Skeletal muscle satellite cell (primary cell): Measurements from ENCODE around the gene TMEM245.
"Not testable (repeated sequence)": the region's sequence is repeated elsewhere in the genome, so short reads cannot be mapped to it uniquely, and the experiment has no call there.

Experiments used
- H3K27me3 ChIP-seq: 2 replicates; pipeline ENCODE4 v1.7.0; 2013; ENCODE audit warnings: low read length; ENCODE audit not compliant: control insufficient read depth, insufficient read depth
- H3K36me3 ChIP-seq: 2 replicates; pipeline ENCODE4 v1.7.0; 2013; ENCODE audit warnings: mild to moderate bottlenecking, control low read depth, low read length; ENCODE audit not compliant: insufficient read depth
- H3K4me1 ChIP-seq: 2 replicates; pipeline ENCODE4 v1.7.0; 2013; ENCODE audit warnings: low read length; ENCODE audit not compliant: control insufficient read depth, insufficient read depth
- H3K4me2 ChIP-seq: 2 replicates; pipeline ENCODE4 v1.7.0; 2013; ENCODE audit warnings: mild to moderate bottlenecking, low read length
- H3K4me3 ChIP-seq: 2 replicates; pipeline ENCODE4 v1.7.0; 2013; ENCODE audit warnings: low read length
- H3K9ac ChIP-seq: 2 replicates; pipeline ENCODE4 v1.7.0; 2013; ENCODE audit warnings: mild to moderate bottlenecking, low read depth, low read length, moderate library complexity
- H3K9me3 ChIP-seq: replicated peaks from 2 replicates; pipeline ENCODE4 v1.7.0; 2013; ENCODE audit warnings: mild to moderate bottlenecking, control low read depth, low read length

TMEM245 gene

GRCh38 chr9:109129470-109130197, 9.9 kb upstream of the TMEM245 start:
- H3K4me2 ChIP-seq = no peak overlapping the region
- no peak overlapping the region for H3K9ac ChIP-seq
- H3K4me1 ChIP-seq = no peaks in the 10 kb centered on the region
- no peak overlapping the region for H3K4me3 ChIP-seq
- H3K27me3 ChIP-seq = no peaks in the 10 kb centered on the region
- no peaks in the 10 kb centered on the region for H3K9me3 ChIP-seq
- H3K36me3 ChIP-seq = no peaks in the 10 kb centered on the region

- H3K27me3 ChIP-seq, H3K4me3 ChIP-seq, H3K4me1 ChIP-seq, H3K9ac ChIP-seq, H3K4me2 ChIP-seq, H3K36me3 ChIP-seq, H3K9me3 ChIP-seq: not testable (repeated sequence)
Observed at GRCh38 chr9:109126671-109127070, 6.9 kb upstream of the TMEM245 start.

GRCh38 chr9:109124121-109124520, 4.4 kb upstream of the TMEM245 start:
- H3K27me3 ChIP-seq = no peaks in the 10 kb centered on the region
- peaks cover 5% of the 10 kb centered on the region for H3K4me1 ChIP-seq
- no peak overlapping the region for H3K9ac ChIP-seq
- H3K36me3 ChIP-seq = no peaks in the 10 kb centered on the region
- H3K4me3 ChIP-seq = no peak overlapping the region
- H3K4me2 ChIP-seq = no peak overlapping the region
- H3K9me3 ChIP-seq = no peaks in the 10 kb centered on the region

- peaks cover 11% of the 10 kb centered on the region for H3K4me1 ChIP-seq
- H3K27me3 ChIP-seq = no peaks in the 10 kb centered on the region
- no peak overlapping the region for H3K4me2 ChIP-seq
- no peak overlapping the region for H3K9ac ChIP-seq
- no peaks in the 10 kb centered on the region for H3K9me3 ChIP-seq
- no peaks in the 10 kb centered on the region for H3K36me3 ChIP-seq
- H3K4me3 ChIP-seq = no peak overlapping the region
Observed at GRCh38 chr9:109122726-109123621, 3.2 kb upstream of the TMEM245 start.

- Histone ChIP-seq H3K4me1 (peaks cover 21% of the 10 kb centered on the region), H3K27me3 (no peaks in the 10 kb centered on the region), H3K9me3 (no peaks in the 10 kb centered on the region), H3K36me3 (no peaks in the 10 kb centered on the region), H3K4me3 (no peak overlapping the region), H3K9ac (no peak overlapping the region), H3K4me2 (no peak overlapping the region)
Observed at GRCh38 chr9:109121232-109121796, 1.6 kb upstream of the TMEM245 start.

GRCh38 chr9:109120204-109120789, 550 bp upstream of the TMEM245 start:
- Histone ChIP-seq H3K4me3 (peak overlapping the region; percentile 43), H3K36me3 (no peaks in the 10 kb centered on the region), H3K4me1 (peaks cover 27% of the 10 kb centered on the region), H3K4me2 (peak overlapping the region; percentile 64), H3K9ac (peak overlapping the region; percentile 48), H3K9me3 (no peaks in the 10 kb centered on the region), H3K27me3 (no peaks in the 10 kb centered on the region)

GRCh38 chr9:109118808-109119438, 824 bp downstream of the TMEM245 start:
- H3K27me3 ChIP-seq = no peaks in the 10 kb centered on the region

GRCh38 chr9:109117856-109118807, 1.6 kb downstream of the TMEM245 start:
- Histone ChIP-seq H3K36me3 (no peaks in the 10 kb centered on the region), H3K4me3 (peak overlapping the region; percentile 99), H3K4me2 (peak overlapping the region; percentile 99), H3K9ac (peak overlapping the region; percentile 95), H3K27me3 (no peaks in the 10 kb centered on the region), H3K9me3 (no peaks in the 10 kb centered on the region), H3K4me1 (peaks cover 49% of the 10 kb centered on the region)

More at GRCh38 chr9:109118808-109119438, 824 bp downstream of the TMEM245 start:
- H3K36me3 ChIP-seq = no peaks in the 10 kb centered on the region
- H3K9me3 ChIP-seq = no peaks in the 10 kb centered on the region
- peak overlapping the region; percentile 99 for H3K4me2 ChIP-seq
- peaks cover 41% of the 10 kb centered on the region for H3K4me1 ChIP-seq
- H3K9ac ChIP-seq = peak overlapping the region; percentile 95
- peak overlapping the region; percentile 99 for H3K4me3 ChIP-seq

GRCh38 chr9:109115931-109116526, 3.7 kb downstream of the TMEM245 start:
- H3K4me2 ChIP-seq = no peak overlapping the region
- H3K4me1 ChIP-seq = peaks cover 59% of the 10 kb centered on the region
- H3K9ac ChIP-seq = no peak overlapping the region
- H3K36me3 ChIP-seq = no peaks in the 10 kb centered on the region
- H3K4me3 ChIP-seq = no peak overlapping the region
- H3K9me3 ChIP-seq = no peaks in the 10 kb centered on the region
- H3K27me3 ChIP-seq = no peaks in the 10 kb centered on the region

GRCh38 chr9:109114670-109115069, 5.1 kb downstream of the TMEM245 start:
- Histone ChIP-seq H3K9me3 (no peaks in the 10 kb centered on the region), H3K4me1 (peaks cover 65% of the 10 kb centered on the region), H3K4me3 (no peak overlapping the region), H3K36me3 (no peaks in the 10 kb centered on the region), H3K9ac (no peak overlapping the region), H3K27me3 (no peaks in the 10 kb centered on the region), H3K4me2 (peak overlapping the region; percentile 42)
